GM23338 (cell line): ENCODE results near the gene SUGCT. TPM values are rescaled to one million over a fixed set of nuclear protein-coding genes. Genes with fewer than 3 reads are reported as not detected.

Source experiments
- ATAC-seq: fragments of 200-7000 bp; cut with Tn5 transposase; 3 replicates; pipeline ENCODE4 v1.9.1; 2020
- DNase-seq: peaks from one replicate; pipeline ENCODE4 v3.0.0-alpha.2; 2015; ENCODE audit warnings: low spot score
- H2AFZ ChIP-seq: fragments of 200-600 bp; sonication (generic); 2 replicates; pipeline ENCODE4 v1.8.0; 2016; ENCODE audit warnings: antibody characterized with exemption, mild to moderate bottlenecking, moderate library complexity
- H3F3A ChIP-seq: fragments of 200-600 bp; sonication (generic); replicated peaks from 2 replicates; pipeline ENCODE4 v1.8.0; 2017; ENCODE audit warnings: antibody characterized with exemption, mixed run types, low read depth
- H3K27ac ChIP-seq: fragments of 200-600 bp; sonication (generic); 2 replicates; pipeline ENCODE4 v1.6.1; 2016; ENCODE audit warnings: low read depth
- H3K27me3 ChIP-seq: fragments of 200-600 bp; sonication (generic); 2 replicates; pipeline ENCODE4 v1.8.0; 2016; ENCODE audit warnings: mild to moderate bottlenecking, mixed run types, moderate library complexity; ENCODE audit not compliant: insufficient read depth
- H3K36me3 ChIP-seq: fragments of 200-600 bp; sonication (generic); 2 replicates; pipeline ENCODE4 v1.8.0; 2016; ENCODE audit warnings: mild to moderate bottlenecking; ENCODE audit not compliant: insufficient read depth
- H3K4me1 ChIP-seq: fragments of 200-600 bp; sonication (generic); 2 replicates; pipeline ENCODE4 v1.8.0; 2016; ENCODE audit warnings: mild to moderate bottlenecking, moderate library complexity; ENCODE audit not compliant: insufficient read depth
- H3K4me2 ChIP-seq: fragments of 200-600 bp; sonication (generic); 2 replicates; pipeline ENCODE4 v1.7.1; 2017; ENCODE audit warnings: mixed run types
- H3K4me3 ChIP-seq: fragments of 200-600 bp; sonication (generic); 2 replicates; pipeline ENCODE4 v1.6.1; 2016; ENCODE audit warnings: mixed run types
- H3K79me2 ChIP-seq: fragments of 200-600 bp; sonication (generic); replicated peaks from 2 replicates; pipeline ENCODE4 v1.8.0; 2017; ENCODE audit warnings: mild to moderate bottlenecking; ENCODE audit not compliant: insufficient read depth
- H3K9me2 ChIP-seq: fragments of 200-600 bp; sonication (generic); 2 replicates; pipeline ENCODE4 v1.8.0; 2017; ENCODE audit not compliant: insufficient read depth
- H4K20me1 ChIP-seq: fragments of 200-600 bp; sonication (generic); replicated peaks from 2 replicates; pipeline ENCODE4 v1.8.0; 2017; ENCODE audit warnings: mild to moderate bottlenecking; ENCODE audit not compliant: insufficient read depth
- H3K27ac Mint-ChIP-seq: 2 replicates; pipeline ENCODE4 v1.8.0; 2020; ENCODE audit warnings: inconsistent platforms, mild to moderate bottlenecking, moderate library complexity, mixed read lengths
- H3K27me3 Mint-ChIP-seq: 3 replicates; pipeline ENCODE4 v1.8.0; 2022; ENCODE audit warnings: low read depth, mild to moderate bottlenecking, moderate library complexity, mixed read lengths, inconsistent platforms; ENCODE audit not compliant: insufficient read depth, poor library complexity
- H3K36me3 Mint-ChIP-seq: 3 replicates; pipeline ENCODE4 v1.8.0; 2021; ENCODE audit warnings: low read depth, mild to moderate bottlenecking, inconsistent platforms, moderate library complexity, mixed read lengths
- H3K4me1 Mint-ChIP-seq: 3 replicates; pipeline ENCODE4 v1.8.0; 2020; ENCODE audit warnings: mild to moderate bottlenecking, inconsistent platforms, mixed read lengths
- H3K4me3 Mint-ChIP-seq: 3 replicates; pipeline ENCODE4 v1.8.0; 2021; ENCODE audit warnings: moderate library complexity, mild to moderate bottlenecking, inconsistent platforms, mixed read lengths
- H3K9me3 Mint-ChIP-seq: 3 replicates; pipeline ENCODE4 v1.8.0; 2020; ENCODE audit warnings: moderate library complexity, mild to moderate bottlenecking, inconsistent platforms, mixed read lengths
- CREB1 ChIP-seq: fragments of 250-450 bp; sonication (Bioruptor Pico); IDR thresholded peaks from 2 replicates; pipeline ENCODE4 v1.5.0; 2020; ENCODE audit warnings: low read depth, mild to moderate bottlenecking, moderate library complexity
- JUNB ChIP-seq: IDR thresholded peaks from one replicate; pipeline ENCODE4 v1.6.1; 2016; ENCODE audit warnings: antibody characterized with exemption; ENCODE audit not compliant: unreplicated experiment
- POLR2AphosphoS5 ChIP-seq: IDR thresholded peaks from 2 replicates; pipeline ENCODE4 v1.6.1; 2016; ENCODE audit warnings: antibody characterized with exemption, low read depth
- ZNF114 ChIP-seq: fragments of 250-450 bp; sonication (Bioruptor Pico); IDR thresholded peaks from 2 replicates; pipeline ENCODE4 v1.5.0; 2020; ENCODE audit warnings: mild to moderate bottlenecking, moderate library complexity
- ZNF462 ChIP-seq: fragments of 250-450 bp; sonication (Bioruptor Pico); IDR thresholded peaks from 2 replicates; pipeline ENCODE4 v1.5.0; 2020; ENCODE audit warnings: mild to moderate bottlenecking, moderate library complexity
- polyA plus RNA-seq: library from polyadenylated mRNA; unstranded; fragments of >200 nt; fragmentation: Nextera tagmentation; extraction: Ambion mirVana; gene quantifications from 2 replicates; pipeline ENCODE4 v1.2.1, GENCODE V29; 2016
- total RNA-seq: library from RNA; depleted of rRNA; stranded (reverse); fragments of >200 nt; shearing (Covaris generic); gene quantifications from 2 replicates; pipeline ENCODE4 v1.2.3, GENCODE V29; 2014
- TF ChIP-seq, protein P1 (sequence below): IDR thresholded peaks from one replicate; pipeline ENCODE4 v1.6.1; 2018; ENCODE audit warnings: antibody characterized with exemption; ENCODE audit not compliant: unreplicated experiment

Gene SUGCT
- total and polyA plus RNA-seq, 2 experiments from 2014 or later, result 4.2 to 5.6 TPM

GRCh38 chr7:40538281-40538680, 403.5 kb downstream of the SUGCT start (continued):
- TF ChIP-seq ZNF462 (CRISPR knock-in tag), result no peak
- no peak for TF ChIP-seq CREB1 (CRISPR knock-in tag)
- TF ChIP-seq POLR2AphosphoS5, result no peak
- TF ChIP-seq JUNB, result no peak

- TF ChIP-seq ZNF114 (CRISPR knock-in tag), result no peak
- TF ChIP-seq JUNB, result no peak
- TF ChIP-seq, protein P1, sequence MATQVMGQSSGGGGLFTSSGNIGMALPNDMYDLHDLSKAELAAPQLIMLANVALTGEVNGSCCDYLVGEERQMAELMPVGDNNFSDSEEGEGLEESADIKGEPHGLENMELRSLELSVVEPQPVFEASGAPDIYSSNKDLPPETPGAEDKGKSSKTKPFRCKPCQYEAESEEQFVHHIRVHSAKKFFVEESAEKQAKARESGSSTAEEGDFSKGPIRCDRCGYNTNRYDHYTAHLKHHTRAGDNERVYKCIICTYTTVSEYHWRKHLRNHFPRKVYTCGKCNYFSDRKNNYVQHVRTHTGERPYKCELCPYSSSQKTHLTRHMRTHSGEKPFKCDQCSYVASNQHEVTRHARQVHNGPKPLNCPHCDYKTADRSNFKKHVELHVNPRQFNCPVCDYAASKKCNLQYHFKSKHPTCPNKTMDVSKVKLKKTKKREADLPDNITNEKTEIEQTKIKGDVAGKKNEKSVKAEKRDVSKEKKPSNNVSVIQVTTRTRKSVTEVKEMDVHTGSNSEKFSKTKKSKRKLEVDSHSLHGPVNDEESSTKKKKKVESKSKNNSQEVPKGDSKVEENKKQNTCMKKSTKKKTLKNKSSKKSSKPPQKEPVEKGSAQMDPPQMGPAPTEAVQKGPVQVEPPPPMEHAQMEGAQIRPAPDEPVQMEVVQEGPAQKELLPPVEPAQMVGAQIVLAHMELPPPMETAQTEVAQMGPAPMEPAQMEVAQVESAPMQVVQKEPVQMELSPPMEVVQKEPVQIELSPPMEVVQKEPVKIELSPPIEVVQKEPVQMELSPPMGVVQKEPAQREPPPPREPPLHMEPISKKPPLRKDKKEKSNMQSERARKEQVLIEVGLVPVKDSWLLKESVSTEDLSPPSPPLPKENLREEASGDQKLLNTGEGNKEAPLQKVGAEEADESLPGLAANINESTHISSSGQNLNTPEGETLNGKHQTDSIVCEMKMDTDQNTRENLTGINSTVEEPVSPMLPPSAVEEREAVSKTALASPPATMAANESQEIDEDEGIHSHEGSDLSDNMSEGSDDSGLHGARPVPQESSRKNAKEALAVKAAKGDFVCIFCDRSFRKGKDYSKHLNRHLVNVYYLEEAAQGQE, result no peak
- H3F3A ChIP-seq, result no peaks in the 10 kb centered on the region
- Mint-ChIP-seq H3K4me1 (peaks cover 6% of the 10 kb centered on the region; the same call in 2 of the 3 replicates), H3K4me3 (no peak overlapping the region), H3K36me3 (no peaks in the 10 kb centered on the region), H3K27ac (no peak overlapping the region), H3K9me3 (no peaks in the 10 kb centered on the region), H3K27me3 (no peaks in the 10 kb centered on the region)
- no peak overlapping the region for H2AFZ ChIP-seq
- H3K4me1 ChIP-seq, result no peaks in the 10 kb centered on the region
- H3K27me3 ChIP-seq, result no peaks in the 10 kb centered on the region
- H3K27ac ChIP-seq, result no peak overlapping the region
- H4K20me1 ChIP-seq, result no peaks in the 10 kb centered on the region
- no peaks in the 10 kb centered on the region for H3K79me2 ChIP-seq
- ATAC-seq (no peak), DNase-seq (no peak)
- no peak overlapping the region for H3K4me3 ChIP-seq
- H3K4me2 ChIP-seq, result no peak overlapping the region
- no peaks in the 10 kb centered on the region for H3K9me2 ChIP-seq
- H3K36me3 ChIP-seq, result no peaks in the 10 kb centered on the region
Measured at GRCh38 chr7:40541336-40541735, 406.5 kb downstream of the SUGCT start.
